Left ventricle myocardium inferior (tissue), 1 donor: Measurements from ENCODE around the gene SHTN1. TPM values are rescaled to one million over a fixed set of nuclear protein-coding genes. Genes with fewer than 3 reads are reported as not detected.

Experiments used
- DNase-seq: peaks from one replicate; pipeline ENCODE4 v3.0.0-alpha.2; 2020
- H3K27ac ChIP-seq: fragments of 200-600 bp; replicated peaks from 2 replicates; pipeline ENCODE4 v1.8.0; 2021
- H3K27me3 ChIP-seq: fragments of 200-600 bp; 2 replicates; pipeline ENCODE4 v1.8.0; 2021; ENCODE audit warnings: low read depth
- H3K36me3 ChIP-seq: fragments of 200-600 bp; 2 replicates; pipeline ENCODE4 v1.8.0; 2021
- H3K4me1 ChIP-seq: fragments of 200-600 bp; 2 replicates; pipeline ENCODE4 v1.8.0; 2021
- H3K4me3 ChIP-seq: fragments of 200-600 bp; 2 replicates; pipeline ENCODE4 v1.8.0; 2021; ENCODE audit warnings: mild to moderate bottlenecking, moderate library complexity
- H3K9me3 ChIP-seq: fragments of 200-600 bp; replicated peaks from 2 replicates; pipeline ENCODE4 v1.8.0; 2021
- CTCF ChIP-seq: fragments of 200-600 bp; IDR thresholded peaks from 2 replicates; pipeline ENCODE4 v1.8.0; 2021; ENCODE audit warnings: antibody characterized with exemption, mild to moderate bottlenecking, borderline replicate concordance
- intact Hi-C: fragments of 100-400 bp; cut with micrococcal nuclease; formaldehyde crosslinking; loops from one replicate; pipeline ENCODE4 v1.11.0; 2022
- long read RNA-seq: library from polyadenylated mRNA; unstranded; transcript quantifications from one replicate; pipeline ENCODE4 v2.0.0, GENCODE V29; 2021
- total RNA-seq: library from RNA; stranded (reverse); fragmentation: NEBNext Ultra II Directional; extraction: Animal tissue kit (Norgen Biotek cat#: 25700); gene quantifications from one replicate; pipeline ENCODE4 v1.2.1, GENCODE V29; 2021
- donor health status: DM: no; HTN: yes; CAD: no; lungs with severe emphysema.

Gene SHTN1
- total RNA-seq: 2.0 TPM
- long read RNA-seq, full-length matches to known transcripts: 4 of 5 reads
- long read RNA-seq, partial matches to known transcripts: 1 of 5 reads
- long read RNA-seq, other reads (novel, unspliced or antisense): 0 of 5 reads

- Histone ChIP-seq H3K36me3 (no peaks in the 10 kb centered on the region), H3K9me3 (no peaks in the 10 kb centered on the region), H3K4me1 (peaks cover 19% of the 10 kb centered on the region), H3K27ac (peak within 1 kb of the TSS; percentile 62), H3K27me3 (peaks cover 32% of the 10 kb centered on the region), H3K4me3 (peak within 1 kb of the TSS; percentile 75)
- no peak for TF ChIP-seq CTCF
- intact Hi-C loops: no loop called here
- peak; percentile 63 for DNase-seq
Observed at GRCh38 chr10:117005026-117005526, at the start of gene SHTN1. Gene SHTN1, minus strand, starts transcription at chr10:117005187. Its CDS starts 108 bp downstream, at chr10:117005079.

GRCh38 chr10:117053482-117053881, 48.5 kb upstream of the SHTN1 start:
- Histone ChIP-seq H3K4me3 (no peak overlapping the region), H3K36me3 (no peaks in the 10 kb centered on the region), H3K9me3 (peaks cover 43% of the 10 kb centered on the region), H3K27me3 (peaks cover 7% of the 10 kb centered on the region), H3K27ac (no peak overlapping the region), H3K4me1 (no peaks in the 10 kb centered on the region)
- no peak for TF ChIP-seq CTCF
- intact Hi-C loops: no loop called here
- no peak for DNase-seq

GRCh38 chr10:117047947-117048346, 43.0 kb upstream of the SHTN1 start:
- Histone ChIP-seq H3K4me3 (no peak overlapping the region), H3K4me1 (no peaks in the 10 kb centered on the region), H3K27me3 (no peaks in the 10 kb centered on the region), H3K27ac (no peak overlapping the region), H3K9me3 (peaks cover 39% of the 10 kb centered on the region), H3K36me3 (no peaks in the 10 kb centered on the region)
- no peak for DNase-seq
- no peak for TF ChIP-seq CTCF
- intact Hi-C loops: no loop called here

- no peak overlapping the region for H3K4me3 ChIP-seq
- no peaks in the 10 kb centered on the region for H3K36me3 ChIP-seq
- intact Hi-C loops: no loop called here
- no peaks in the 10 kb centered on the region for H3K9me3 ChIP-seq
- H3K4me1 ChIP-seq: no peaks in the 10 kb centered on the region
- H3K27me3 ChIP-seq: peaks cover 5% of the 10 kb centered on the region
- no peak for DNase-seq
- TF ChIP-seq CTCF: no peak
- H3K27ac ChIP-seq: no peak overlapping the region
Observed at GRCh38 chr10:117016266-117016665, 11.3 kb upstream of the SHTN1 start.

- Histone ChIP-seq H3K27me3 (peaks cover 5% of the 10 kb centered on the region), H3K4me1 (no peaks in the 10 kb centered on the region), H3K4me3 (no peak overlapping the region), H3K9me3 (no peaks in the 10 kb centered on the region), H3K27ac (no peak overlapping the region), H3K36me3 (no peaks in the 10 kb centered on the region)
- no peak for TF ChIP-seq CTCF
- DNase-seq: no peak
- intact Hi-C loops: no loop called here
Observed at GRCh38 chr10:117014835-117015234, 9.8 kb upstream of the SHTN1 start.

GRCh38 chr10:117007080-117007479, 2.1 kb upstream of the SHTN1 start:
- H3K27me3 ChIP-seq: peaks cover 32% of the 10 kb centered on the region
- peaks cover 19% of the 10 kb centered on the region for H3K4me1 ChIP-seq
- H3K4me3 ChIP-seq: no peak overlapping the region
- no peaks in the 10 kb centered on the region for H3K36me3 ChIP-seq
- intact Hi-C loops: no loop called here
- no peak for TF ChIP-seq CTCF
- DNase-seq: no peak
- no peaks in the 10 kb centered on the region for H3K9me3 ChIP-seq
- no peak overlapping the region for H3K27ac ChIP-seq
